ENCODE data around the gene PRKRA.

DNA sequence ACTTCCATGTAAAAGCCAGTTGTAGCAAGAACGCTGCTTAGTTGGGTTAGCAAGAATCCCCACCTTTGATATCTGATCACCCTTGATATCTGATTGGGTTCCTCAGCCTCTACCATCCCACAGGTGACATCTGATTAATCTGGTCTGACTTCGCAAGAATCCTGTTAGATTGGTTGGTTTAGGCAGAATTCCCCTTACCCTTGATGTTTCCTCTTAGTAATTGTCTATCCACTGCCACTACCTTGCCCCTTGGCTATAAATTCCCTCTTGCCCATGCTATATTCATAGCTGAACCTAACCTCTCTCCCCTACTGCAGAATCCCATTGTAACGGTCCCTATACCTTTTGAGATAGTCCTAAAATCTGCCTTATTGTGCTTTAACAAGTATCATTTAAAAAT, 33.1 kb downstream of the PRKRA start:
- TF ChIP-seq, protein P1, sequence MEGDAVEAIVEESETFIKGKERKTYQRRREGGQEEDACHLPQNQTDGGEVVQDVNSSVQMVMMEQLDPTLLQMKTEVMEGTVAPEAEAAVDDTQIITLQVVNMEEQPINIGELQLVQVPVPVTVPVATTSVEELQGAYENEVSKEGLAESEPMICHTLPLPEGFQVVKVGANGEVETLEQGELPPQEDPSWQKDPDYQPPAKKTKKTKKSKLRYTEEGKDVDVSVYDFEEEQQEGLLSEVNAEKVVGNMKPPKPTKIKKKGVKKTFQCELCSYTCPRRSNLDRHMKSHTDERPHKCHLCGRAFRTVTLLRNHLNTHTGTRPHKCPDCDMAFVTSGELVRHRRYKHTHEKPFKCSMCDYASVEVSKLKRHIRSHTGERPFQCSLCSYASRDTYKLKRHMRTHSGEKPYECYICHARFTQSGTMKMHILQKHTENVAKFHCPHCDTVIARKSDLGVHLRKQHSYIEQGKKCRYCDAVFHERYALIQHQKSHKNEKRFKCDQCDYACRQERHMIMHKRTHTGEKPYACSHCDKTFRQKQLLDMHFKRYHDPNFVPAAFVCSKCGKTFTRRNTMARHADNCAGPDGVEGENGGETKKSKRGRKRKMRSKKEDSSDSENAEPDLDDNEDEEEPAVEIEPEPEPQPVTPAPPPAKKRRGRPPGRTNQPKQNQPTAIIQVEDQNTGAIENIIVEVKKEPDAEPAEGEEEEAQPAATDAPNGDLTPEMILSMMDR (IDR thresholded peaks at IDR 0.05 in 2 of 3, conservative IDR thresholded peaks at IDR 0.05 in 1 of 3; ENCODE audit: insufficient read depth in 2 of 3, low read depth in 1 of 3, low read length in 3 of 3), result no peak
- TF ChIP-seq POLR2A (conservative IDR thresholded peaks at IDR 0.05), result no peak
- no peak for TF ChIP-seq MBD2 (IDR thresholded peaks at IDR 0.05; ENCODE audit: borderline replicate concordance, low read depth)
- TF ChIP-seq POLR2AphosphoS5 (IDR thresholded peaks at IDR 0.05; ENCODE audit: control insufficient read depth, insufficient read depth, low read depth, low read length), result no peak
- TF ChIP-seq RFX5 (IDR thresholded peaks at IDR 0.05; ENCODE audit: low read depth, low read length), result no peak
- TF ChIP-seq ATF7 (IDR thresholded peaks at IDR 0.05), result no peak

Measured in K562 (cell line).